BJ (cell line): ENCODE measurements around the gene CASK. TPM values are rescaled to one million over a fixed set of nuclear protein-coding genes. Genes with fewer than 3 reads are reported as not detected.
"Not testable (repeated sequence)": the region's sequence is repeated elsewhere in the genome, so short reads cannot be mapped to it uniquely, and the experiment has no call there.

ENCODE experiments used
- CTCF ChIA-PET: fragments of 350-600 bp; formaldehyde crosslinking; extraction: SDS; loops from one replicate; lab custom pipeline; 2021; ENCODE audit warnings: antibody characterized with exemption, inconsistent platforms; lab: Yijun Ruan, JAX
- POLR2A ChIA-PET: fragments of 300-600 bp; sonication (Branson Sonifier 250); formaldehyde crosslinking; extraction: SDS; loops from one replicate; lab custom pipeline; 2021; ENCODE audit warnings: antibody characterized with exemption; lab: Charles Lee
- DNase-seq: peaks from one replicate; pipeline ENCODE4 v3.0.0-alpha.2; 2011; ENCODE audit warnings: low read depth
- H3K27me3 ChIP-seq: 2 replicates; pipeline ENCODE4 v1.6.0; 2011; ENCODE audit warnings: low read length; ENCODE audit not compliant: control insufficient read depth, insufficient read depth
- H3K36me3 ChIP-seq: 2 replicates; pipeline ENCODE4 v1.5.1; 2011; ENCODE audit warnings: low read length; ENCODE audit not compliant: control insufficient read depth, insufficient read depth
- H3K4me3 ChIP-seq: 2 replicates; pipeline ENCODE4 v1.5.1; 2011; ENCODE audit warnings: low read depth, mild to moderate bottlenecking, control low read depth, low read length
- polyA plus RNA-seq: library from polyadenylated mRNA; depleted of rRNA; stranded (reverse); fragments of >200 nt; gene quantifications from 2 replicates; pipeline ENCODE4 v1.2.3, GENCODE V29; 2011
- TF ChIP-seq, protein P1 (sequence below): IDR thresholded peaks from 2 replicates; pipeline ENCODE4 v1.5.1; 2011; ENCODE audit warnings: low read depth, mild to moderate bottlenecking, control low read depth, inconsistent platforms, low read length, moderate library complexity; ENCODE audit not compliant: insufficient read depth

The CASK gene
- polyA plus RNA-seq, 1 experiment = 12.3 TPM

DNA sequence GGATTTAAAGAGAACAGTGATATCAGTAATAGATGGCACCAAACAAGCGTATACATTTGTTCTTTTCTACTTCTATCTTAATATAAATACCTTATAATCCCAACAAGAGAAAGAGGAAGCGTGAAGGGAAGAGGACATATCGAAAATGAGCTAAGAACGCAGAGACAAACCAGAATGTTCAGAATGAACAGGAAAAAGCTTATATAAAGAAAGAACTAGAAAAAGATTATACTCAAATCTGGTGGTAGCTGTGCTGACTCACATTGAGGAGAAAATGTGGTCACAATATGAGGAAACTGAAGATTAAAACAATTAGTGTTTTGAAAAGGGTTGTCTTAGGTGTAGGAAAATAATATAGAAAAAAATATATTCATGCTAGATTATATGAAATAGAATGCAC is 236.6 kb downstream of the CASK start:
- CTCF ChIA-PET = no interaction called here
- no peak for DNase-seq
- POLR2A ChIA-PET = no interaction called here

DNA sequence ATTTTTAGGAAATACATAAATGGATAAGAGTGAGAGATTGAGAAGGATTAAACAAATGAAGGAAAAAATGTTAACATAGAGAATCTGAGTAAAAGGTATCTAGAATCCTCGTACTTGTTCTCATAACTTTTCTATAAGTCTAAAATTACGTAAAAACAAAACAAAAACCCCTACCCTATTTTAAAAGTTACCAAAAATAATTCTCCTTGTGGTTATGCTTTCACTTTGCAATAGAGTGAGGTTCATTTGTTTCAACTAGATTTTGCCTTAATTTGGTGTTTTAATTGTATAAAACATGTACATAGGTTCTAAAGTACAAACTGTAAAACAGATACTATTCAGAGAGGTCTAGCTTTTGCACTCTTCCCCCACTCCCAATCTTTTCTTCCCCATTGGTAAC is 238.4 kb downstream of the CASK start:
- H3K27me3 ChIP-seq = no peaks in the 10 kb centered on the region
- POLR2A ChIA-PET = no interaction called here
- CTCF ChIA-PET = interaction anchor here (0.6 kb wide), 1 partner anchor 418 kb away, joined by 3 read pairs; no protein-coding TSS in a partner anchor
- TF ChIP-seq, protein P1, sequence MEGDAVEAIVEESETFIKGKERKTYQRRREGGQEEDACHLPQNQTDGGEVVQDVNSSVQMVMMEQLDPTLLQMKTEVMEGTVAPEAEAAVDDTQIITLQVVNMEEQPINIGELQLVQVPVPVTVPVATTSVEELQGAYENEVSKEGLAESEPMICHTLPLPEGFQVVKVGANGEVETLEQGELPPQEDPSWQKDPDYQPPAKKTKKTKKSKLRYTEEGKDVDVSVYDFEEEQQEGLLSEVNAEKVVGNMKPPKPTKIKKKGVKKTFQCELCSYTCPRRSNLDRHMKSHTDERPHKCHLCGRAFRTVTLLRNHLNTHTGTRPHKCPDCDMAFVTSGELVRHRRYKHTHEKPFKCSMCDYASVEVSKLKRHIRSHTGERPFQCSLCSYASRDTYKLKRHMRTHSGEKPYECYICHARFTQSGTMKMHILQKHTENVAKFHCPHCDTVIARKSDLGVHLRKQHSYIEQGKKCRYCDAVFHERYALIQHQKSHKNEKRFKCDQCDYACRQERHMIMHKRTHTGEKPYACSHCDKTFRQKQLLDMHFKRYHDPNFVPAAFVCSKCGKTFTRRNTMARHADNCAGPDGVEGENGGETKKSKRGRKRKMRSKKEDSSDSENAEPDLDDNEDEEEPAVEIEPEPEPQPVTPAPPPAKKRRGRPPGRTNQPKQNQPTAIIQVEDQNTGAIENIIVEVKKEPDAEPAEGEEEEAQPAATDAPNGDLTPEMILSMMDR = no peak
- no peak for DNase-seq
- H3K36me3 ChIP-seq = no peaks in the 10 kb centered on the region
- H3K4me3 ChIP-seq = no peak overlapping the region

More for the DNA sequence above, 236.6 kb downstream of the CASK start:
- H3K36me3 ChIP-seq = no peaks in the 10 kb centered on the region
- H3K4me3 ChIP-seq = no peak overlapping the region
- TF ChIP-seq, protein P1 = no peak
- no peaks in the 10 kb centered on the region for H3K27me3 ChIP-seq

- H3K27me3 ChIP-seq = no peaks in the 10 kb centered on the region
- H3K36me3 ChIP-seq = no peaks in the 10 kb centered on the region
- no peak for DNase-seq
- no peak overlapping the region for H3K4me3 ChIP-seq
- TF ChIP-seq, protein P1 = no peak
- POLR2A ChIA-PET = no interaction called here
- CTCF ChIA-PET = no interaction called here
Measured at GRCh38 chrX:41684138-41684537, 239.2 kb downstream of the CASK start.

DNA sequence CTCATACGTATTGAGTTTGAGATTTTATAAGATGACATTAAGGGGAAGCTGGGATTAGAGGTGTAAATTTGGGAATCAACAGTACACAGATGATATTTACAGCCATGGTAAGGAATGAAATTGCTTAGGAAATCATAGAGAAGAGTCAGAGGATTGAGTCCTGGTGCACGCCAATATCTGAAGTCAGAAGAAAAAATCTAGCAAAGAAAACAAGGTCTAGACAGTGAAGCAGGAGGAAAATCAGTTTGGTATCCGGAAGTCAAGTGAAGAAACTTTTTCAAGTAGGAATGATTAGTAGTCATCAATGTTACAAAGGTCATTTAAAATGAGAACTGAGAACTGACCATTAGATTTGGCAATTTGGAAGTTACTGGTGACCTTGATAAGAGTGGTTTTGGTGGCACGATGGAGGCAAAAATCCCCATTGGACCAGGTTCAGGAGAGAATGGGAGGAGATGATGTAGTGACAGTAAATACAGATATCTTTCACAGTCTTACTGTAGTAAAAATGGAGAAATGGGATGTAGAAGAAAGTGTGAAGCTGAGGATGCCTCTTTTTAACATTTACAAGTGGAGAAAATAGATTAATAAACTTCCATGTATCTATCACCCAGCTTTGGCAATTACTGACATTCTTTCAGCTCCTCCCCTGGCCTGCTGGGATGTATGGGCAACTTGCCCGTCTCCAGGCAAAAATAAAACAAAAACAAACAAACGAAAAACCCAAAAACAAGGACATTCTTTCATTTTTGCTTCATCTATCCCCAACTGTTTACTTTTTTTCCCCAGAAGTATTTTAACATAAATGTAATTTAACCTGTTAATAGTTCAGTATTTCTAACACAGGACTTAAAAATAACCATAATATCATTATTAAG is 245.9 kb downstream of the CASK start:
- TF ChIP-seq, protein P1 = no peak
- Histone ChIP-seq H3K4me3 (no peak overlapping the region), H3K36me3 (no peaks in the 10 kb centered on the region), H3K27me3 (no peaks in the 10 kb centered on the region)
- ChIA-PET CTCF (no interaction called here), POLR2A (no interaction called here)
- DNase-seq = no peak

- POLR2A ChIA-PET, DNase-seq, CTCF ChIA-PET, H3K27me3 ChIP-seq, H3K36me3 ChIP-seq, H3K4me3 ChIP-seq: not testable (repeated sequence)
Measured at GRCh38 chrX:41676361-41676760, 247.0 kb downstream of the CASK start.

GRCh38 chrX:41672643-41673042 is 250.7 kb downstream of the CASK start:
- DNase-seq = no peak
- ChIA-PET CTCF (interaction anchor here (0.6 kb wide), 1 partner anchor 16 kb away, joined by 3 read pairs; no protein-coding TSS in a partner anchor), POLR2A (no interaction called here)
- H3K36me3 ChIP-seq = no peaks in the 10 kb centered on the region
- no peaks in the 10 kb centered on the region for H3K27me3 ChIP-seq
- no peak overlapping the region for H3K4me3 ChIP-seq
- TF ChIP-seq, protein P1 = no peak
